AG09309 (cell line): Measurements from ENCODE around the gene RHBDL3.
"Not testable (repeated sequence)": the region's sequence is repeated elsewhere in the genome, so short reads cannot be mapped to it uniquely, and the experiment has no call there.

Source experiments
- DNase-seq: peaks from one replicate; pipeline ENCODE4 v3.0.0-alpha.2; 2010; ENCODE audit warnings: low read depth
- H3K4me3 ChIP-seq: 2 replicates; pipeline ENCODE4 v1.5.1; 2011; ENCODE audit warnings: mild to moderate bottlenecking, low read depth, low read length, moderate library complexity; ENCODE audit not compliant: control insufficient read depth
- CTCF ChIP-seq: IDR thresholded peaks from 2 replicates; pipeline ENCODE4 v1.5.1; 2011; ENCODE audit warnings: mild to moderate bottlenecking, low read depth, low read length, inconsistent platforms; ENCODE audit not compliant: insufficient read depth, control insufficient read depth; ENCODE audit errors: missing control alignments

The RHBDL3 gene

GRCh38 chr17:32259586-32259985 lies 6.0 kb upstream of the RHBDL3 start:
- H3K4me3 ChIP-seq: no peak overlapping the region
- no peak for TF ChIP-seq CTCF
- peak; percentile 18 for DNase-seq

GRCh38 chr17:32261417-32261736 lies 4.3 kb upstream of the RHBDL3 start:
- no peak overlapping the region for H3K4me3 ChIP-seq
- no peak for DNase-seq
- TF ChIP-seq CTCF: no peak

- H3K4me3 ChIP-seq: no peak overlapping the region
- DNase-seq: no peak
- no peak for TF ChIP-seq CTCF
Measured at GRCh38 chr17:32261936-32262510, 3.6 kb upstream of the RHBDL3 start.

GRCh38 chr17:32263515-32263914 lies 2.1 kb upstream of the RHBDL3 start:
- H3K4me3 ChIP-seq, DNase-seq: not testable (repeated sequence)

- H3K4me3 ChIP-seq: no peak overlapping the region
- peak; percentile 17 for TF ChIP-seq CTCF
- DNase-seq: no peak
Measured at GRCh38 chr17:32264140-32264799, 1.4 kb upstream of the RHBDL3 start.

GRCh38 chr17:32264823-32265191 lies 825 bp upstream of the RHBDL3 start:
- DNase-seq: no peak
- H3K4me3 ChIP-seq: no peak overlapping the region
- TF ChIP-seq CTCF: no peak

- peak overlapping the region; percentile 43 for H3K4me3 ChIP-seq
- DNase-seq: no peak
- no peak for TF ChIP-seq CTCF
Measured at GRCh38 chr17:32266051-32266388, 388 bp downstream of the RHBDL3 start.
